ENCODE results near the gene UBASH3B.

Gene UBASH3B

GRCh38 chr11:122661182-122661945 lies 5.8 kb downstream of the UBASH3B start:
- Histone ChIP-seq H3K27ac (no peak overlapping the region), H3K27me3 (ENCODE audit: control insufficient read depth, insufficient read depth, low read length) (no peaks in the 10 kb centered on the region), H3K36me3 (ENCODE audit: control insufficient read depth, insufficient read depth, low read length) (no peaks in the 10 kb centered on the region), H3K4me2 (ENCODE audit: low read length) (no peak overlapping the region), H3K4me3 (ENCODE audit: low read depth, low read length) (no peak overlapping the region), H3K79me2 (no peaks in the 10 kb centered on the region), H2AFZ (no peak overlapping the region), H3K9ac (no peak overlapping the region), H3K4me1 (no peaks in the 10 kb centered on the region), H3K9me3 (ENCODE audit: control insufficient read depth, low read length) (no peaks in the 10 kb centered on the region)
- TF ChIP-seq, protein P1, sequence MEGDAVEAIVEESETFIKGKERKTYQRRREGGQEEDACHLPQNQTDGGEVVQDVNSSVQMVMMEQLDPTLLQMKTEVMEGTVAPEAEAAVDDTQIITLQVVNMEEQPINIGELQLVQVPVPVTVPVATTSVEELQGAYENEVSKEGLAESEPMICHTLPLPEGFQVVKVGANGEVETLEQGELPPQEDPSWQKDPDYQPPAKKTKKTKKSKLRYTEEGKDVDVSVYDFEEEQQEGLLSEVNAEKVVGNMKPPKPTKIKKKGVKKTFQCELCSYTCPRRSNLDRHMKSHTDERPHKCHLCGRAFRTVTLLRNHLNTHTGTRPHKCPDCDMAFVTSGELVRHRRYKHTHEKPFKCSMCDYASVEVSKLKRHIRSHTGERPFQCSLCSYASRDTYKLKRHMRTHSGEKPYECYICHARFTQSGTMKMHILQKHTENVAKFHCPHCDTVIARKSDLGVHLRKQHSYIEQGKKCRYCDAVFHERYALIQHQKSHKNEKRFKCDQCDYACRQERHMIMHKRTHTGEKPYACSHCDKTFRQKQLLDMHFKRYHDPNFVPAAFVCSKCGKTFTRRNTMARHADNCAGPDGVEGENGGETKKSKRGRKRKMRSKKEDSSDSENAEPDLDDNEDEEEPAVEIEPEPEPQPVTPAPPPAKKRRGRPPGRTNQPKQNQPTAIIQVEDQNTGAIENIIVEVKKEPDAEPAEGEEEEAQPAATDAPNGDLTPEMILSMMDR (IDR thresholded peaks at IDR 0.05), result no peak

- no peaks in the 10 kb centered on the region for H3K36me3 ChIP-seq (ENCODE audit: control insufficient read depth, insufficient read depth, low read length)
- H3K9ac ChIP-seq, result no peak overlapping the region
- no peak overlapping the region for H3K4me2 ChIP-seq (ENCODE audit: low read length)
- no peaks in the 10 kb centered on the region for H3K4me1 ChIP-seq
- H3K79me2 ChIP-seq, result no peaks in the 10 kb centered on the region
- no peaks in the 10 kb centered on the region for H3K27me3 ChIP-seq (ENCODE audit: control insufficient read depth, insufficient read depth, low read length)
- no peak overlapping the region for H3K4me3 ChIP-seq (ENCODE audit: low read depth, low read length)
- H3K27ac ChIP-seq, result no peak overlapping the region
- no peak overlapping the region for H2AFZ ChIP-seq
- no peaks in the 10 kb centered on the region for H3K9me3 ChIP-seq (ENCODE audit: control insufficient read depth, low read length)
- TF ChIP-seq, protein P1 (IDR thresholded peaks at IDR 0.05), result no peak
These were observed 7.7 kb downstream of the UBASH3B start for GRCh38 chr11:122663056-122663740.

DNA sequence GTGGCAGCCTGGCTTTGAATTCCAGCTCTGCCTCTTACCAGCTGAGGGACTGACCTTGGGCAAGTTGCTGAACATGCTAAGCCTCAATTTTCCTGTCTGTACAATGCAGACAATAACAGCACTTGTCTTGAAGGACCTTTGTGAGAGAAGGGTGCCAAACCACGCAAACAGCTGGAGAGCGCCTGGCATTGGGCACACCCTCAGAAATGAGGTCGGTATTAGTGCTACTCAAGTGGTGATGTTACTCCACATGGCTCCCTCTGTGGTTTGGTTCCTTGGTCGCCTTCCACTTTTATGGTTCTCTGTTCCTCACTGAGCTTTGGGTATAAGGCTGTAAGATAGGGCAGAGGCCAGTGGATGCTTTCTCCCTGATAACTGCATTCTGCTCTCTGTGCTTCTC lies 8.2 kb downstream of the UBASH3B start:
- TF ChIP-seq, protein P1 (IDR thresholded peaks at IDR 0.05), result no peak
- H3K4me2 ChIP-seq (ENCODE audit: low read length), result no peak overlapping the region
- H3K9me3 ChIP-seq (ENCODE audit: control insufficient read depth, low read length), result no peaks in the 10 kb centered on the region
- no peaks in the 10 kb centered on the region for H3K4me1 ChIP-seq
- H3K4me3 ChIP-seq (ENCODE audit: low read depth, low read length), result no peak overlapping the region
- no peak overlapping the region for H3K9ac ChIP-seq
- H3K36me3 ChIP-seq (ENCODE audit: control insufficient read depth, insufficient read depth, low read length), result no peaks in the 10 kb centered on the region
- no peak overlapping the region for H2AFZ ChIP-seq
- no peaks in the 10 kb centered on the region for H3K79me2 ChIP-seq
- no peaks in the 10 kb centered on the region for H3K27me3 ChIP-seq (ENCODE audit: control insufficient read depth, insufficient read depth, low read length)
- no peak overlapping the region for H3K27ac ChIP-seq

- Histone ChIP-seq H3K4me1 (no peaks in the 10 kb centered on the region), H3K4me2 (ENCODE audit: low read length) (no peak overlapping the region), H3K79me2 (no peaks in the 10 kb centered on the region), H3K9ac (no peak overlapping the region), H3K4me3 (ENCODE audit: low read depth, low read length) (no peak overlapping the region), H3K9me3 (ENCODE audit: control insufficient read depth, low read length) (no peaks in the 10 kb centered on the region), H2AFZ (no peak overlapping the region), H3K36me3 (ENCODE audit: control insufficient read depth, insufficient read depth, low read length) (no peaks in the 10 kb centered on the region), H3K27ac (no peak overlapping the region), H3K27me3 (ENCODE audit: control insufficient read depth, insufficient read depth, low read length) (no peaks in the 10 kb centered on the region)
- TF ChIP-seq, protein P1 (IDR thresholded peaks at IDR 0.05), result no peak
These were observed 8.7 kb downstream of the UBASH3B start for GRCh38 chr11:122664188-122664587.

Data from parathyroid adenoma (tissue), 2 donors.